GM19099 (cell line): ENCODE results near the gene SLC13A3.

ENCODE experiments used
- POLR2A ChIP-seq: IDR thresholded peaks from 3 replicates; pipeline ENCODE4 v1.6.1; 2011; ENCODE audit warnings: low read depth; ENCODE audit not compliant: insufficient read length; ENCODE audit errors: extremely low read depth

SLC13A3 gene

GRCh38 chr20:46683939-46684750 is 32.9 kb upstream of the SLC13A3 start:
- no peak for TF ChIP-seq POLR2A

GRCh38 chr20:46683668-46683938 is 32.3 kb upstream of the SLC13A3 start:
- TF ChIP-seq POLR2A: no peak

- TF ChIP-seq POLR2A: no peak
These were observed 31.9 kb upstream of the SLC13A3 start for GRCh38 chr20:46683011-46683667.

GRCh38 chr20:46682063-46682821 is 31.0 kb upstream of the SLC13A3 start:
- TF ChIP-seq POLR2A: no peak

- TF ChIP-seq POLR2A: no peak
These were observed 30.0 kb upstream of the SLC13A3 start for GRCh38 chr20:46681032-46681854.

GRCh38 chr20:46680684-46681031 is 29.4 kb upstream of the SLC13A3 start:
- TF ChIP-seq POLR2A: no peak

GRCh38 chr20:46678516-46678915 is 27.3 kb upstream of the SLC13A3 start:
- TF ChIP-seq POLR2A: no peak

GRCh38 chr20:46677608-46678007 is 26.3 kb upstream of the SLC13A3 start:
- TF ChIP-seq POLR2A: no peak

- TF ChIP-seq POLR2A: no peak
These were observed 23.2 kb upstream of the SLC13A3 start for GRCh38 chr20:46674253-46675083.

GRCh38 chr20:46673394-46674252 is 22.4 kb upstream of the SLC13A3 start:
- TF ChIP-seq POLR2A: no peak

- TF ChIP-seq POLR2A: no peak
These were observed 21.4 kb upstream of the SLC13A3 start for GRCh38 chr20:46672543-46673148.

GRCh38 chr20:46671866-46672542 is 20.7 kb upstream of the SLC13A3 start:
- no peak for TF ChIP-seq POLR2A

- TF ChIP-seq POLR2A: no peak
These were observed 19.6 kb upstream of the SLC13A3 start for GRCh38 chr20:46670585-46671584.
